Ovary (tissue), 9 donors: Measurements from ENCODE around the gene OCA2. TPM values are rescaled to one million over a fixed set of nuclear protein-coding genes. Genes with fewer than 3 reads are reported as not detected.
A peak's percentile ranks its signal among the peaks of the same experiment; 100 is the strongest.

Experiments
- DNase-seq, 5 donors: peaks; one replicate each; pipeline ENCODE4 v3.0.0-alpha.2; 2019 to 2020
- H3K27ac ChIP-seq, 2 donors: fragments of 200-600 bp; one replicate each; pipeline versions ENCODE4 v1.5.1 to v1.8.0; 2019 to 2022
- H3K27me3 ChIP-seq: fragments of 200-600 bp; one replicate; pipeline ENCODE4 v1.8.0; 2022
- H3K36me3 ChIP-seq: fragments of 200-600 bp; sonication (generic); one replicate; pipeline ENCODE4 v1.5.1; 2019
- H3K4me1 ChIP-seq: one replicate; pipeline ENCODE4 v1.8.1; 2013; ENCODE audit warnings: mild to moderate bottlenecking, moderate library complexity; ENCODE audit not compliant: insufficient read depth
- H3K4me3 ChIP-seq: fragments of 200-600 bp; sonication (generic); one replicate; pipeline ENCODE4 v1.5.1; 2017
- H3K9me3 ChIP-seq, 2 donors: fragments of 200-600 bp in 1 of 2; sonication (generic) in 1 of 2; one replicate each; pipeline versions ENCODE4 v1.5.1 to v1.8.1; 2013 to 2019; ENCODE audit warnings: mild to moderate bottlenecking in 1 of 2, moderate library complexity in 1 of 2
- CTCF ChIP-seq, 3 donors: fragments of 450-650 bp in 2 of 3; fragments of 200-600 bp in 1 of 3; IDR thresholded peaks; one replicate each; pipeline versions ENCODE4 v1.5.1 to v1.8.0; 2016 to 2022; ENCODE audit warnings: antibody characterized with exemption in 3 of 3, mild to moderate bottlenecking in 1 of 3
- EP300 ChIP-seq: sonication (generic); formaldehyde crosslinking; IDR thresholded peaks from one replicate; pipeline ENCODE4 v1.6.1; 2017; ENCODE audit warnings: antibody characterized with exemption
- POLR2A ChIP-seq: fragments of 450-650 bp; IDR thresholded peaks from one replicate; pipeline ENCODE4 v1.6.1; 2017; ENCODE audit warnings: antibody characterized with exemption, mild to moderate bottlenecking, moderate library complexity
- WGBS, 3 donors: extraction: QIAGEN DNeasy Blood & Tissue Kit in 1 of 3; methylation state at CpG; one replicate each; pipeline versions ENCODE4 v1.1.5 to v1.1.7; 2013 to 2017; 5-methylcytosine and 5-hydroxymethylcytosine counted together
- intact Hi-C, 4 donors: fragments of 100-400 bp; cut with DNase I; formaldehyde crosslinking; loops; one replicate each; pipeline versions ENCODE4 v1.11.0 to v1.15.1; 2022 to 2023
- polyA plus RNA-seq, 2 donors: library from polyadenylated mRNA; stranded (reverse); fragments of 200-250 nt in 1 of 2; fragments of 350-450 nt in 1 of 2; fragmentation: Illumina TruSeq in 1 of 2; extraction: RNeasy Lipid Tissue Mini Kit (QIAGEN cat#74804) in 1 of 2; gene quantifications; one replicate each; pipeline ENCODE4 v1.2.3, GENCODE V29; 2013 to 2014
- total RNA-seq, 7 donors: library from RNA; depleted of rRNA in 2 of 7; stranded (reverse); fragments of >200 nt in 2 of 7; fragmentation: NEBNext Ultra II Directional in 3 of 7; extraction: Animal tissue kit (Norgen Biotek cat#: 25700) in 3 of 7; gene quantifications; one replicate each; pipeline versions ENCODE4 v1.1.0 to v1.2.4, GENCODE V29; 2016 to 2023
- donor health status: DM: no; HTN: no; CAD: no; lungs with moderate emphysema.
- donor health status: DM: no; HTN: no; CAD: no.
- donor health status: Bipolar disorder and iron deficiency.
- donor health status: DM: yes; HTN: yes; CAD: no.
- donor health status: DM: no; HTN: no; CAD: no.
- donor health status: DM: yes; HTN: yes; CAD: no.

Gene OCA2
- total and polyA plus RNA-seq, 9 donors: 0.31 to 3.5 (median 0.68) TPM; not detected in 1

DNA sequence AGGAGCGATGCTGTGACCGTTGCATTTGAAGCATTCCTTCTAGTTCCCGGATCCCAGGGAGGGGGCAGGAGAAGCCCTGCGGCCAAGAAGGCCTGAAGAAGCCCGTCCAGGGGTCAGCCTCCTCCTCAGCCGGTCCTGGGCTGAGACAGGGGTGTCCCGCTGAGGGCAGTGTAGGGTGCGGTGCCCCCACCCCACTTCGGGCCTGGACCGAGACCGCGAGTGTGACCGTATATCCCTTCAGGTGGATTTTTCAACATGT lies 2.8 kb downstream of the OCA2 start:
- no peaks in the 10 kb centered on the region for H3K36me3 ChIP-seq
- peaks cover 18% of the 10 kb centered on the region for H3K4me1 ChIP-seq
- intact Hi-C loops: no loop called here
- peak overlapping the region; percentile 25 for H3K4me3 ChIP-seq
- peaks cover 0 to 4% of the 10 kb centered on the region in 2 donors for H3K9me3 ChIP-seq
- WGBS, 3 donors: 0 to 2% (median 0%) methylated on average over 13 of the region's 13 CpGs
- no peak for TF ChIP-seq POLR2A
- TF ChIP-seq EP300: no peak
- no peak for TF ChIP-seq CTCF (IDR thresholded peaks at IDR 0.05)
- H3K27ac ChIP-seq: peak overlapping the region in 1 of 2 donors; percentile 31
- no peak for DNase-seq
- no peaks in the 10 kb centered on the region for H3K27me3 ChIP-seq

DNA sequence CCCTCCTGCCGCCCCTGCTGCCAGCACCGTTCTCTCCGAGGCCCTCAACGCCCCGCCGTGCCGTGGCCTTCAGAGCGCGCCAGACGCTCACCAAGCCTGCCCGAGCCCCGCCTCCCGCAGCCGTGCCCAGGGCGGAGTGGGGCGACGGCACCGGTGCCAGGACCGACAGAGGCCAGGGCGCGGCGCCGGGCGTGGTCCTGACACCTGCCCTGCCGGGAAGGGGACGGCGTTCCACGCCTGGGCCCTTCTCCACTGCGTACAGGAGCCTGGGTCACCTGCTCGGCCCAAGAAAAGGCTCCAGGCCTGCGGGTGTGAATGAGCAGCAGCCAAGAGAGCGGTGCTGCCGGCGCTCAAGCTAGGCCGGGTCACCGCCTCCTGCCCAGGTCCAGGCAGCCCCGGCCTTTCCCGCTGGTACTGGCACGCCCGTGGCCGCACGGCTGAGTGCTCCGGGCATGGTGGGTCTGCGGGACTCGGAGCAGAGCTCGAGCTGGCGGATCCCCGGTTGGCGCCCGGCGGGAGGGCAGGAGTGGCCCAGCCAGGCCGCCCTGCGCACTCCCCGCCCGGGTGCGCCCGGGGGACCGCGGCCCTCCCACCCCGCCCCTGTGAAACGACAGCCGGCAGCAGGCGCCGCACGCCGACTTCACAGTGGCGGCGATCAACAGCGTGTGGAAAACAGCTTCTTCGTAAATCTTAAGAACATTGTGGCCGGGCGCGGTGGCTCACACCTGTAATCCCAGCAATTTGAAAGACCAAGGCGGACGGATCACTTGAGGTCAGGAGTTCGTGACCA lies 4.2 kb downstream of the OCA2 start:
- Histone ChIP-seq H3K4me3 (peak overlapping the region; percentile 25), H3K27ac (no peak overlapping the region), H3K36me3 (no peaks in the 10 kb centered on the region), H3K4me1 (peaks cover 18% of the 10 kb centered on the region), H3K27me3 (no peaks in the 10 kb centered on the region), H3K9me3 (peaks cover 0 to 4% of the 10 kb centered on the region in 2 donors)
- intact Hi-C loops: no loop called here
- WGBS, 3 donors: 1 to 4% (median 3%) methylated on average over 51 to 76 of the region's 76 CpGs
- no peak for DNase-seq
- TF ChIP-seq POLR2A: no peak

- TF ChIP-seq POLR2A: no peak
- Histone ChIP-seq H3K27ac (no peak overlapping the region), H3K4me3 (no peak overlapping the region), H3K4me1 (peaks cover 15% of the 10 kb centered on the region), H3K36me3 (no peaks in the 10 kb centered on the region), H3K27me3 (no peaks in the 10 kb centered on the region), H3K9me3 (peaks cover 0 to 4% of the 10 kb centered on the region in 2 donors)
- intact Hi-C loops: no loop called here
- 61 to 73% (median 66%) methylated on average over 20 of the region's 20 CpGs for WGBS, 3 donors
- DNase-seq: no peak
Observed at GRCh38 chr15:28093752-28094535, 5.2 kb downstream of the OCA2 start.

DNA sequence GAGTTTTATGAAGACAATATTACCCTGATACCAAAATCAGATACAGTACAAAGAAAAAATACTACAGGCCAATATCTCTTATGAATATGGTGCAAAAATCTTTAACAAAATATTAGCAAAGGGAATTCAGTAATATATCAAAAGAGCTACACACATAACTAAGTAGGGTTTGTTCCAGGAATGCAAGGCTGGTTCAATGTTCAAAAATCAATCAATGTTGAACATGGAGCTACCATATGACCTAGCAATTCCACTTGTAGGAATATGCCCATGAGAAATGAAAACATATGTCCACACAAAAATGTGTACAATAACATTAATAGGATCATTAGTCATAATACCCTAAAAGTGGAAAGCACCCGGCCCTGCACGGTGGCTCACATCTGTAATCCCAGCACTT lies 7.8 kb downstream of the OCA2 start:
- no peaks in the 10 kb centered on the region for H3K36me3 ChIP-seq
- H3K27ac ChIP-seq: no peak overlapping the region
- H3K27me3 ChIP-seq: no peaks in the 10 kb centered on the region
- H3K4me3 ChIP-seq: no peak overlapping the region
- DNase-seq: no peak
- WGBS, 3 donors: 75 to 96% (median 96%) methylated on average over 2 of the region's 2 CpGs
- no peak for TF ChIP-seq CTCF (IDR thresholded peaks at IDR 0.05)
- no peak for TF ChIP-seq EP300
- TF ChIP-seq POLR2A: no peak
- intact Hi-C loops: no loop called here
- peaks cover 10% of the 10 kb centered on the region for H3K4me1 ChIP-seq
- H3K9me3 ChIP-seq: peaks cover 0 to 4% of the 10 kb centered on the region in 2 donors

GRCh38 chr15:28086175-28086703 lies 12.9 kb downstream of the OCA2 start:
- Histone ChIP-seq H3K4me1 (no peaks in the 10 kb centered on the region), H3K27ac (no peak overlapping the region), H3K4me3 (no peak overlapping the region), H3K9me3 (peaks cover 0 to 4% of the 10 kb centered on the region in 2 donors), H3K36me3 (no peaks in the 10 kb centered on the region), H3K27me3 (no peaks in the 10 kb centered on the region)
- TF ChIP-seq EP300 (no peak), POLR2A (no peak)
- DNase-seq: no peak
- 21 to 32% (median 30%) methylated on average over 2 of the region's 2 CpGs for WGBS, 3 donors
- intact Hi-C loops: no loop called here
